MCF 10A (cell line): ENCODE data around the gene PFKP. TPM values are rescaled to one million over a fixed set of nuclear protein-coding genes. Genes with fewer than 3 reads are reported as not detected.

Experiments
- BruUV-seq: library from RNA; stranded (reverse); fragments of 400-500 nt; replicated peaks from 2 replicates; lab custom pipeline; 2021; lab: Mats Ljungman, UMichigan
- CTCF ChIA-PET: fragments of 300-600 bp; sonication (Branson Sonifier 250); formaldehyde crosslinking; extraction: SDS; loops from one replicate; lab custom pipeline; 2021; ENCODE audit warnings: antibody characterized with exemption, inconsistent platforms; lab: Yijun Ruan, JAX
- POLR2A ChIA-PET: fragments of 300-600, 350-650 bp; sonication (Branson Sonifier 250); formaldehyde crosslinking; extraction: SDS; loops from one replicate; lab custom pipeline; 2020; ENCODE audit warnings: antibody characterized with exemption, inconsistent platforms; lab: Yijun Ruan, JAX
- DNase-seq: peaks from one replicate; pipeline ENCODE4 v3.0.0-alpha.2; 2018; ENCODE audit not compliant: unreplicated experiment
- H3K27ac Mint-ChIP-seq: one replicate; pipeline ENCODE4 v1.8.0; 2022; ENCODE audit warnings: mild to moderate bottlenecking, low read depth, mixed read lengths; ENCODE audit not compliant: unreplicated experiment
- H3K27me3 Mint-ChIP-seq: one replicate; pipeline ENCODE4 v1.8.0; 2022; ENCODE audit warnings: mixed read lengths; ENCODE audit not compliant: insufficient read depth, unreplicated experiment
- H3K36me3 Mint-ChIP-seq: one replicate; pipeline ENCODE4 v1.8.0; 2022; ENCODE audit warnings: mild to moderate bottlenecking, moderate library complexity, mixed read lengths; ENCODE audit not compliant: insufficient read depth, unreplicated experiment
- H3K4me1 Mint-ChIP-seq: one replicate; pipeline ENCODE4 v1.8.0; 2022; ENCODE audit warnings: mixed read lengths; ENCODE audit not compliant: insufficient read depth, unreplicated experiment
- H3K4me3 Mint-ChIP-seq: one replicate; pipeline ENCODE4 v1.8.0; 2022; ENCODE audit warnings: mild to moderate bottlenecking, moderate library complexity, mixed read lengths; ENCODE audit not compliant: unreplicated experiment
- H3K9me3 Mint-ChIP-seq: one replicate; pipeline ENCODE4 v1.8.0; 2022; ENCODE audit warnings: mixed read lengths; ENCODE audit not compliant: unreplicated experiment
- intact Hi-C: fragments of 100-400 bp; cut with micrococcal nuclease; formaldehyde crosslinking; loops from 2 replicates; pipeline ENCODE4 v1.14.1; 2022
- total RNA-seq: library from RNA; stranded (reverse); gene quantifications from 2 replicates; pipeline ENCODE4 v1.2.3, GENCODE V29; 2022
- TF ChIP-seq, protein P1 (sequence below): fragments of 200-600 bp; IDR thresholded peaks from one replicate; pipeline ENCODE4 v1.8.0; 2022; ENCODE audit warnings: antibody characterized with exemption, mild to moderate bottlenecking; ENCODE audit not compliant: unreplicated experiment

The PFKP gene
- total RNA-seq, 1 experiment from 2014 or later: 186 TPM

DNA sequence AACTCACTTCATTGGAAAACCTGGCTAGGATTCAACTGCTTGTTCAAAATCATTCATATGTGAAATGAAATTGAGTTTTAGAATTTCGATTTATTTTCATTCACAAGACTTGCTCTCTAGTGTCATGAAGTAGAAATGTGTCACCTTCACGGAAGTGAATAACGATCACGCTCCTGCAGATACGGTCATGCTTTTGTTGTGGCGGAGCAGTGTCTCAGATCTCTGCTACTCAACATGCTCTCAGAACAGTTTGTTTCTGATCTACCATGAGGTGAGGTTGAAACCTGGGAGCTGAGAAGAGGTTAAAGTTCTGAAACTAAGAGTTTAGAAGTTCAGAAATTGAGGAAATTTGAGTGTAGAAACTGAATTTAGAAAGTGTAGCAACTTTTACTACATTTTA is 119.0 kb downstream of the PFKP start:
- POLR2A ChIA-PET: no interaction called here
- TF ChIP-seq, protein P1, sequence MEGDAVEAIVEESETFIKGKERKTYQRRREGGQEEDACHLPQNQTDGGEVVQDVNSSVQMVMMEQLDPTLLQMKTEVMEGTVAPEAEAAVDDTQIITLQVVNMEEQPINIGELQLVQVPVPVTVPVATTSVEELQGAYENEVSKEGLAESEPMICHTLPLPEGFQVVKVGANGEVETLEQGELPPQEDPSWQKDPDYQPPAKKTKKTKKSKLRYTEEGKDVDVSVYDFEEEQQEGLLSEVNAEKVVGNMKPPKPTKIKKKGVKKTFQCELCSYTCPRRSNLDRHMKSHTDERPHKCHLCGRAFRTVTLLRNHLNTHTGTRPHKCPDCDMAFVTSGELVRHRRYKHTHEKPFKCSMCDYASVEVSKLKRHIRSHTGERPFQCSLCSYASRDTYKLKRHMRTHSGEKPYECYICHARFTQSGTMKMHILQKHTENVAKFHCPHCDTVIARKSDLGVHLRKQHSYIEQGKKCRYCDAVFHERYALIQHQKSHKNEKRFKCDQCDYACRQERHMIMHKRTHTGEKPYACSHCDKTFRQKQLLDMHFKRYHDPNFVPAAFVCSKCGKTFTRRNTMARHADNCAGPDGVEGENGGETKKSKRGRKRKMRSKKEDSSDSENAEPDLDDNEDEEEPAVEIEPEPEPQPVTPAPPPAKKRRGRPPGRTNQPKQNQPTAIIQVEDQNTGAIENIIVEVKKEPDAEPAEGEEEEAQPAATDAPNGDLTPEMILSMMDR: no peak
- H3K9me3 Mint-ChIP-seq: no peaks in the 10 kb centered on the region
- CTCF ChIA-PET: interaction anchor here (1.2 kb wide), 1 partner anchor 8 kb away, joined by 4 read pairs; no protein-coding TSS in a partner anchor
- H3K27me3 Mint-ChIP-seq: peaks cover 16% of the 10 kb centered on the region
- H3K36me3 Mint-ChIP-seq: no peaks in the 10 kb centered on the region
- H3K27ac Mint-ChIP-seq: no peak overlapping the region
- intact Hi-C loops: no loop called here
- no TSS peak for BruUV-seq
- DNase-seq: no peak
- H3K4me1 Mint-ChIP-seq: no peaks in the 10 kb centered on the region
- no peak overlapping the region for H3K4me3 Mint-ChIP-seq

Other genes starting within 250 kb of the PFKP start
- 132 and 136 TPM in 2 replicates for gene PITRM1, start 105.2 kb downstream of the PFKP start, total RNA-seq